SK-N-SH (cell line): ENCODE measurements around the gene CNTLN. TPM values are rescaled to one million over a fixed set of nuclear protein-coding genes. Genes with fewer than 3 reads are reported as not detected.

Experiments used
- CTCF ChIA-PET: fragments of 300-600, 350-600 bp; formaldehyde crosslinking; extraction: SDS; loops from one replicate; lab custom pipeline; 2021; lab: Yijun Ruan, JAX
- POLR2A ChIA-PET: fragments of 350-600 bp; sonication (Branson Sonifier 250); formaldehyde crosslinking; extraction: SDS; loops from one replicate; lab custom pipeline; 2020; ENCODE audit warnings: antibody characterized with exemption, inconsistent platforms; lab: Yijun Ruan, JAX
- DNase-seq: peaks from one replicate; pipeline ENCODE4 v3.0.0; 2012
- H2AFZ ChIP-seq: fragments of 200-600 bp; sonication (generic); 2 replicates; pipeline ENCODE4 v1.8.1; 2016; ENCODE audit warnings: antibody characterized with exemption, mild to moderate bottlenecking, low read depth
- H3F3A ChIP-seq: fragments of 200-600 bp; sonication (generic); replicated peaks from 2 replicates; pipeline ENCODE3; 2016; ENCODE audit warnings: antibody characterized with exemption, mild to moderate bottlenecking; ENCODE audit not compliant: insufficient read depth
- H3K27ac ChIP-seq, 2 experiments: fragments of 200-500 bp in 1 of 2; fragments of 200-600 bp in 1 of 2; sonication (Bioruptor generic) in 1 of 2; sonication (generic), shearing (Covaris generic) in 1 of 2; 2 replicates each; pipeline versions ENCODE4 v1.5.1 to v1.6.1; 2014 to 2016; ENCODE audit warnings: low read depth in 2 of 2, inconsistent platforms in 1 of 2, low read length in 1 of 2, mild to moderate bottlenecking in 1 of 2, mixed read lengths in 1 of 2
- H3K27me3 ChIP-seq: fragments of 200-600 bp; sonication (generic), shearing (Covaris generic); 2 replicates; pipeline ENCODE4 v1.6.1; 2016; ENCODE audit warnings: mixed run types; ENCODE audit not compliant: insufficient read depth
- H3K36me3 ChIP-seq, 2 experiments: fragments of 200-500 bp in 1 of 2; fragments of 200-600 bp in 1 of 2; sonication (Bioruptor generic) in 1 of 2; sonication (generic) in 1 of 2; replicated peaks in 1 of 2; 2 replicates each; pipeline versions ENCODE3 to v1.5.1; 2014 to 2016; ENCODE audit warnings: low read length in 1 of 2, mild to moderate bottlenecking in 1 of 2; ENCODE audit not compliant: insufficient read depth in 2 of 2, control insufficient read depth in 1 of 2
- H3K4me1 ChIP-seq, 2 experiments: fragments of 200-500 bp in 1 of 2; fragments of 200-600 bp in 1 of 2; sonication (Bioruptor generic) in 1 of 2; sonication (generic), shearing (Covaris generic) in 1 of 2; 2 replicates each; pipeline versions ENCODE4 v1.5.1 to v1.6.1; 2014 to 2016; ENCODE audit warnings: low read depth in 1 of 2, low read length in 1 of 2, mixed run types in 1 of 2; ENCODE audit not compliant: insufficient read depth in 2 of 2, control insufficient read depth in 1 of 2
- H3K4me2 ChIP-seq: fragments of 200-600 bp; sonication (generic), shearing (Covaris generic); 2 replicates; pipeline ENCODE4 v1.6.1; 2017; ENCODE audit warnings: mixed run types
- H3K4me3 ChIP-seq, 2 experiments: fragments of 200-500 bp in 1 of 2; fragments of 200-600 bp in 1 of 2; sonication (Bioruptor generic) in 1 of 2; sonication (generic), shearing (Covaris generic) in 1 of 2; 2 replicates each; pipeline versions ENCODE4 v1.5.1 to v1.8.1; 2014 to 2016; ENCODE audit warnings: low read depth in 2 of 2, inconsistent platforms in 1 of 2, low read length in 1 of 2, mild to moderate bottlenecking in 1 of 2, mixed read lengths in 1 of 2, moderate library complexity in 1 of 2
- H3K79me2 ChIP-seq: fragments of 200-600 bp; sonication (generic); 2 replicates; pipeline ENCODE4 v1.8.1; 2017; ENCODE audit warnings: mild to moderate bottlenecking; ENCODE audit not compliant: insufficient read depth
- H3K9ac ChIP-seq: fragments of 200-600 bp; sonication (generic); 2 replicates; pipeline ENCODE4 v1.6.1; 2017; ENCODE audit warnings: mixed run types
- H3K9me2 ChIP-seq: fragments of 200-600 bp; sonication (generic); 2 replicates; pipeline ENCODE4 v1.6.1; 2017; ENCODE audit warnings: mixed run types
- H3K9me3 ChIP-seq: fragments of 200-600 bp; sonication (generic); 2 replicates; pipeline ENCODE4 v1.6.1; 2017; ENCODE audit warnings: mixed run types, mild to moderate bottlenecking, moderate library complexity
- H4K20me1 ChIP-seq: fragments of 200-600 bp; sonication (generic); 2 replicates; pipeline ENCODE4 v1.6.1; 2017; ENCODE audit warnings: mild to moderate bottlenecking, mixed run types; ENCODE audit not compliant: insufficient read depth
- ELF1 ChIP-seq: IDR thresholded peaks from 2 replicates; pipeline ENCODE4 v1.4.0; 2012
- FOXM1 ChIP-seq: IDR thresholded peaks from 2 replicates; pipeline ENCODE4 v1.4.0; 2012; ENCODE audit warnings: low read depth, mild to moderate bottlenecking
- GATA2 ChIP-seq: sonication (generic); formaldehyde crosslinking; IDR thresholded peaks from 2 replicates; pipeline ENCODE4 v1.5.0; 2020; ENCODE audit warnings: mild to moderate bottlenecking, missing genetic modification reagents
- MXI1 ChIP-seq: IDR thresholded peaks from 2 replicates; pipeline ENCODE4 v1.6.1; 2012; ENCODE audit warnings: mild to moderate bottlenecking, low read depth, low read length, improper control_type of control experiment
- POLR2AphosphoS5 ChIP-seq: IDR thresholded peaks from 2 replicates; pipeline ENCODE4 v1.6.1; 2012; ENCODE audit warnings: low read depth, low read length
- RAD21 ChIP-seq: IDR thresholded peaks from 2 replicates; pipeline ENCODE4 v1.6.1; 2012; ENCODE audit warnings: mild to moderate bottlenecking, low read length
- RCOR1 ChIP-seq: fragments of 150-350 bp; IDR thresholded peaks from 2 replicates; pipeline ENCODE4 v1.6.1; 2017; ENCODE audit warnings: antibody characterized with exemption, low read length
- SMC3 ChIP-seq: IDR thresholded peaks from 2 replicates; pipeline ENCODE4 v1.6.1; 2012; ENCODE audit warnings: low read depth, low read length, improper control_type of control experiment
- TCF12 ChIP-seq: IDR thresholded peaks from 2 replicates; pipeline ENCODE4 v1.4.0; 2012
- TEAD4 ChIP-seq: IDR thresholded peaks from 2 replicates; pipeline ENCODE4 v1.4.0; 2012; ENCODE audit warnings: mild to moderate bottlenecking, borderline replicate concordance; ENCODE audit not compliant: insufficient read depth
- WGBS: methylation state at CpG from one replicate; pipeline ENCODE4 v1.1.6; 2017; ENCODE audit warnings: low lambda C conversion rate; 5-methylcytosine and 5-hydroxymethylcytosine counted together
- polyA plus RNA-seq, 3 experiments: library from polyadenylated mRNA; depleted of rRNA; stranded (reverse); fragments of >200 nt; gene quantifications; 2 replicates each; pipeline ENCODE4 v1.2.3, GENCODE V29; 2012
- TF ChIP-seq, protein P1 (sequence below): IDR thresholded peaks from 2 replicates; pipeline ENCODE4; 2012
- TF ChIP-seq, protein P2 (sequence below): fragments of 200-600 bp; sonication (generic); IDR thresholded peaks from 2 replicates; pipeline ENCODE4 v1.6.1; 2017; ENCODE audit warnings: antibody characterized with exemption, mild to moderate bottlenecking, moderate library complexity

CNTLN gene
- polyA plus RNA-seq, 1 of the 3 experiments (the other 2 are of a cell fraction), result 2.5 TPM

DNA sequence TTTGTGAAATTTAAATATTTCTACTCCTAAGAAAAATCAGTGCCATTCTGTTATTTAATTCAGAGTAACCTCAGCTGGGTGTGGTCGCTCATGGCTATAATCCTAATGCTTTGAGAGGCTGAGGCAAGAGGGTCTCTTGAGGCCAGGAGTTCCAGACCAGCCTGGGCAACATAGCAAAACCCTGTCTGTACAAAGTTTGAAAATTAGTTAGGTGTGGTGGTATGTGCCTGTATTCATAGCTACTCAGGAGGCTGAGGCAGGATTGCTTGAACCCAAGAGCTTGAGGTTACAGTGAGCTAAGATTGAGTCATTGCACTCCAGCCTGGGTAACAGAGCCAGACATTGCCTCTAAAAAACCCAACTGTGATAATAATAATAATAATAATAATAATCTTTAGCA lies 44.8 kb upstream of the CNTLN start (continued):
- TF ChIP-seq, protein P1, sequence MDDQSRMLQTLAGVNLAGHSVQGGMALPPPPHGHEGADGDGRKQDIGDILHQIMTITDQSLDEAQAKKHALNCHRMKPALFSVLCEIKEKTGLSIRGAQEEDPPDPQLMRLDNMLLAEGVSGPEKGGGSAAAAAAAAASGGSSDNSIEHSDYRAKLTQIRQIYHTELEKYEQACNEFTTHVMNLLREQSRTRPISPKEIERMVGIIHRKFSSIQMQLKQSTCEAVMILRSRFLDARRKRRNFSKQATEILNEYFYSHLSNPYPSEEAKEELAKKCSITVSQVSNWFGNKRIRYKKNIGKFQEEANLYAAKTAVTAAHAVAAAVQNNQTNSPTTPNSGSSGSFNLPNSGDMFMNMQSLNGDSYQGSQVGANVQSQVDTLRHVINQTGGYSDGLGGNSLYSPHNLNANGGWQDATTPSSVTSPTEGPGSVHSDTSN, result no peak
- TF ChIP-seq GATA2 (CRISPR knock-in tag) (no peak), RCOR1 (no peak), ELF1 (no peak), TEAD4 (no peak), TCF12 (no peak), SMC3 (no peak)
- TF ChIP-seq, protein P2, sequence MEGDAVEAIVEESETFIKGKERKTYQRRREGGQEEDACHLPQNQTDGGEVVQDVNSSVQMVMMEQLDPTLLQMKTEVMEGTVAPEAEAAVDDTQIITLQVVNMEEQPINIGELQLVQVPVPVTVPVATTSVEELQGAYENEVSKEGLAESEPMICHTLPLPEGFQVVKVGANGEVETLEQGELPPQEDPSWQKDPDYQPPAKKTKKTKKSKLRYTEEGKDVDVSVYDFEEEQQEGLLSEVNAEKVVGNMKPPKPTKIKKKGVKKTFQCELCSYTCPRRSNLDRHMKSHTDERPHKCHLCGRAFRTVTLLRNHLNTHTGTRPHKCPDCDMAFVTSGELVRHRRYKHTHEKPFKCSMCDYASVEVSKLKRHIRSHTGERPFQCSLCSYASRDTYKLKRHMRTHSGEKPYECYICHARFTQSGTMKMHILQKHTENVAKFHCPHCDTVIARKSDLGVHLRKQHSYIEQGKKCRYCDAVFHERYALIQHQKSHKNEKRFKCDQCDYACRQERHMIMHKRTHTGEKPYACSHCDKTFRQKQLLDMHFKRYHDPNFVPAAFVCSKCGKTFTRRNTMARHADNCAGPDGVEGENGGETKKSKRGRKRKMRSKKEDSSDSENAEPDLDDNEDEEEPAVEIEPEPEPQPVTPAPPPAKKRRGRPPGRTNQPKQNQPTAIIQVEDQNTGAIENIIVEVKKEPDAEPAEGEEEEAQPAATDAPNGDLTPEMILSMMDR, result no peak

DNA sequence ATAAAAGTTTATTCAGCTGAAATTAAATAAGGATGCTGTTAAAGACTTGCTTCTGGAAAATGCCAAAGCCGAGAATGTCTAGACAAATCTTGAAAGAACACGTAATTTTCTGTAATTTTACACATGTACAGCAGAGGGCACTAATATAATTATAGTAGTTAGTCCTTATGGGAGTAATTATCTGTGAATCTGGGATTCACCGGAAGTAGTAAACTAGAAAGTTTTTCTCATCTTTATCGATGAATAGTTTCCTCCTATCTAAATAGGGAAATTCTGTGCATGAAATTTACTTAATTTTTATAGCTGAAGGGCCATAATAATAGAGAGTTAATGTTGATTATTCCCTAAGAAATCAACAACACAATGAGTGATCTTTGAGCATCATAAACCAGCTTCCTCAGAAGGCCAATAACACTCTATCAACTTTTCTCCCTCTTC lies 18.4 kb upstream of the CNTLN start:
- no peaks in the 10 kb centered on the region for H3K27me3 ChIP-seq
- H3K79me2 ChIP-seq, result no peaks in the 10 kb centered on the region
- H3K9me3 ChIP-seq, result no peaks in the 10 kb centered on the region
- no peaks in the 10 kb centered on the region for H3K9me2 ChIP-seq
- ChIA-PET CTCF (interaction anchor here (0.6 to 3.5 kb wide), 9 partner anchors 11 to 347 kb away, joined by 3 to 19 read pairs (median 4); no protein-coding TSS in a partner anchor), POLR2A (interaction anchor here (1.6 kb wide), 1 partner anchor 19 kb away, joined by 4 read pairs; the partner anchor contains the start of gene CNTLN)
- no peaks in the 10 kb centered on the region for H4K20me1 ChIP-seq
- H3K4me1 ChIP-seq, result no peaks in the 10 kb centered on the region; a peak in 1 of 4 replicates
- H3K9ac ChIP-seq, result no peak overlapping the region
- H3K27ac ChIP-seq, result no peak overlapping the region
- H3K4me3 ChIP-seq, result no peak overlapping the region; a peak in 1 of 4 replicates
- H3K4me2 ChIP-seq, result no peak overlapping the region
- peak; percentile 27 for DNase-seq
- H3K36me3 ChIP-seq, result no peaks in the 10 kb centered on the region
- TF ChIP-seq SMC3, result peak; percentile 25
- TF ChIP-seq ELF1, result no peak
- TF ChIP-seq RAD21, result peak; percentile 43; the same call in 1 of the 2 replicates
- TF ChIP-seq, protein P2, result peak; percentile 59
- H3F3A ChIP-seq, result no peaks in the 10 kb centered on the region
- whole genome bisulfite sequencing, result 30% methylated on average over 4 of the region's 4 CpGs
- H2AFZ ChIP-seq, result no peak overlapping the region; the same call in 1 of the 2 replicates

DNA sequence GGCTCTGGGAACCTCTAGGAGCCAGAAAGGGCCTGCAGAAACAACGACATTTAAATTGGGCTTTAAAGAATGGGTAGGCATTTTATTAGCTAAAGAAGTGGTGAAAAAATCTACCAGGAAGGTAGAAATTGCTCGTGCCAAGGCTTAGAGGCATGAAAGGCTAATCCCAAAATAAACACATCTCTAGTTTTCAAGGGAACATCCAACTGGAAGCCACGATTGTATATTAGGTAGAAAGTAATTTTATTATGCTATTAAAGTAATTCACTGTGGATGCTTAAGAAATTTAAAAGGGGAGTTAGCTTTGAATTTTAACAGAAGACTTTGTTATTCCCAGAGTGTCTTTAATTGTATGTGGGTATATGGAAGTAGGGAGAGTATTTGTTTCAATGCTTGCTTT lies 17.5 kb upstream of the CNTLN start:
- H3K27me3 ChIP-seq, result no peaks in the 10 kb centered on the region
- no peaks in the 10 kb centered on the region for H3K9me3 ChIP-seq
- no peaks in the 10 kb centered on the region for H3K79me2 ChIP-seq
- no peaks in the 10 kb centered on the region for H4K20me1 ChIP-seq
- POLR2A ChIA-PET, result interaction anchor here (1.6 kb wide), 1 partner anchor 18 kb away, joined by 4 read pairs; the partner anchor contains the start of gene CNTLN
- no peak overlapping the region for H3K27ac ChIP-seq
- H3K9me2 ChIP-seq, result no peaks in the 10 kb centered on the region
- H3K4me2 ChIP-seq, result no peak overlapping the region
- CTCF ChIA-PET, result interaction anchor here (0.8 to 3.5 kb wide), 7 partner anchors 9 to 346 kb away, joined by 3 to 19 read pairs (median 5); no protein-coding TSS in a partner anchor
- TF ChIP-seq POLR2AphosphoS5 (no peak), FOXM1 (no peak), MXI1 (no peak)
- DNase-seq, result no peak
- H3K4me3 ChIP-seq, result no peak overlapping the region
- no peaks in the 10 kb centered on the region for H3K36me3 ChIP-seq
- 58% methylated on average over 3 of the region's 3 CpGs for WGBS
- H3K9ac ChIP-seq, result no peak overlapping the region
- H3K4me1 ChIP-seq, result no peaks in the 10 kb centered on the region; a peak in 1 of 4 replicates
- H3F3A ChIP-seq, result no peaks in the 10 kb centered on the region
- H2AFZ ChIP-seq, result no peak overlapping the region; the same call in 1 of the 2 replicates
